KOPT-K1 (cell line): ENCODE data around the gene ZNF592.

Source experiments
- H3K27ac ChIP-seq: fragments of 200-600 bp; sonication (generic); 2 replicates; pipeline ENCODE4 v1.5.1; 2016; ENCODE audit warnings: antibody characterized with exemption, mild to moderate bottlenecking, low read depth, low read length; ENCODE audit not compliant: poor library complexity, severe bottlenecking
- H3K36me3 ChIP-seq: fragments of 200-600 bp; sonication (generic); 2 replicates; pipeline ENCODE4 v1.5.1; 2017; ENCODE audit warnings: antibody characterized with exemption, mild to moderate bottlenecking, low read length, moderate library complexity; ENCODE audit not compliant: insufficient read depth
- H3K9me3 ChIP-seq: fragments of 200-600 bp; sonication (generic); 2 replicates; pipeline ENCODE4 v1.5.1; 2017; ENCODE audit warnings: antibody characterized with exemption, low read length, mild to moderate bottlenecking; ENCODE audit not compliant: insufficient read depth, poor library complexity, severe bottlenecking

The ZNF592 gene

DNA sequence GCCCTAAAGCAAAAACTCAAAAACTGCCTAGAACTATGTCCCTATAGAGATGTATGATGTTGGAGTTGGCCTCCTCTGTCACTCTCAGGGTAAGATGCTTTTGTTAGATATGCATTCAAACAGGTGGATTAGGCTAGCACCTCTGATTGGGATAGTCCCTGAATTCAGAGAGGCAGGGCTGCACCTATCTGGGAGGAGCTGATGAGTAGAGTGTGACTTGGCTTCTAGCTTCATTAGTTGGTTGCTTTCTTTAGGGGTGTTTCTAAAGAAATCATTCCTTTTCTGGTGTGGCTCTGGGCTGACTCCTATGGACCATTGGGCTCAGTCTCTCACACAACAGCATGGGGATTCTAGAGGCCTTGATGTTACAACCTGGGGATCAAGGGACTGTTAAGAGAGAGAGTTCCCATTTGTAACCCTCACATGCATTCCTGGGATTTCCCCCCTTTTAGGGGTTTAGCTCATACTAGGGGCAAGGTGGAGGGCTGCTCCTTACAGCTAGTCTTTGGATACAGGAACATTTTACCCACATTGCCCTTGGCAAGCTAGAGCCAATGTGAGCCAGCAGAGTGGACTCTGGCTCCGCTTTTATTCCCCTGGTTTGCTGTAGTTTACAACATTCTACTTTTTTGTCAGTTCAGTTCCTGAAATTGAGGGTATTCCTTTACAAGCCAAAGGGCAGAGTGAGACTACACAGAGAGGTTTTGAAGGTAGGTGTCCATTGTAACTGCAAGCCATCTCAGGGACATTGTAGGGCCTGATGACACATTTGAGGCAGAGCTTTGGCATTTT lies 7.5 kb downstream of the ZNF592 start:
- Histone ChIP-seq H3K36me3 (peaks cover 6% of the 10 kb centered on the region; the same call in 1 of the 2 replicates), H3K27ac (no peak overlapping the region), H3K9me3 (no peaks in the 10 kb centered on the region)

DNA sequence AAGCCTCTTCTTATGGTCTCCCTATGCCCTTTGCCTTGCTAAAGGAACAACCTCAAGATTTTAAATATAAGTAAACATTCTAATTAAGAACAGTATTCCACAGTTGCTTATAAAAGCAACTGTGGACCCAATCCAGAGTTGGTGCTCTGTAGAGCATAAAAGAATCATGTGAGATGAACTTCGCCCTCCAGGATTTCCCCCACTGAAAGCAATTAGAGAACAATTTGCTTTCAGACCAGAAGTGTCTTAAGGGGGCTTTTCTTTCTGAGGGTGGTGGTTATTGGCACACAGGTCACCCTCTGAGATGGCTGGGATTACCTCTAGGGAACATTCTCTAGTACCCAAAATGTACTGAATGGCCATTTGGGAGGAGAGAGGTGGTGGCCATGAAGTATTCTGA lies 10.6 kb downstream of the ZNF592 start:
- Histone ChIP-seq H3K36me3 (peaks cover 2% of the 10 kb centered on the region; the same call in 1 of the 2 replicates), H3K27ac (no peak overlapping the region), H3K9me3 (no peaks in the 10 kb centered on the region)

DNA sequence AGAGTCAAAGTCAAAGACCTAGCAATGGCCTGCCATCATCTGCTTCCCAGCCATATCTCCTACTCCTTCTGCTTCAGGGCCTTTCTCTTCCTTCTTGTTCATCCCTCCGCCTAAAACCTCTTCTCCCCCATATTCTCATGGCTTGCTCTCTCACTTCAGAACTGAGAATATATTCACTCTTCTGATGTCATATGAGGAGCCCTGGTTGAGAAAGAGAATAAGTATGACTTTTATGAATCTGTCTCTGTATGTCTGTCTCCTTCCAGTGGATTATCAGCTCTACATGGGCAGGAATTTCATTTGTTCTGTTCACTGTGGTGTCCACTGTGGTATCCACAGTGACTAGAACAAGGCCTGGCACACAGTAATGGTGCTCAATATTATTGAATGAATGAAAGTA lies 11.8 kb downstream of the ZNF592 start:
- Histone ChIP-seq H3K9me3 (no peaks in the 10 kb centered on the region), H3K36me3 (peaks cover 10% of the 10 kb centered on the region), H3K27ac (no peak overlapping the region)

DNA sequence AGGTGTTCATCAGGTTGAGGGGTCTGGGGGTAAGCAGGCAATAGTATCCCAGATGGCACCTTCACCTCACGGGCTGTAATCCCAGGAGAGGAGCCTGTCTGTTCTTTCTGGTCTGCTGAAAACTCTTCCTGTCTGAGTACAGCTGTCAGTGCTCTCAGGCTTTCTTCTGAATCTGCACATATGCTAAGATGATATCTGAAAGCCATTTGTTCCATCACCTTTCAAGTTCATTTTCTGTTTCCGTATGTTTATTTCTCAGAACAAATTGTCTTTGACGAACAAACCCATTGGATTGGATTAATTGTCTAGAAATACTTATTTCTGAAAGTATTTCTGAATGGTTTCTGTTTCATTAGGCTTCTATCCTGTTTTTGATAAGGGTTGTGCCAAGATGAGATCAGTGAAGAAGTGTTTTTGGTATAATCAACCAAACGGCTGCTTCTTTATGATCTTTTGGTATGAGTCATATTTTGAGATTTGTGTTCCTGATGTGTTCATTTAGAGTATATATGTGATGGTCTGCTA lies 13.3 kb downstream of the ZNF592 start:
- Histone ChIP-seq H3K36me3 (peaks cover 20% of the 10 kb centered on the region), H3K9me3 (no peaks in the 10 kb centered on the region), H3K27ac (no peak overlapping the region)

DNA sequence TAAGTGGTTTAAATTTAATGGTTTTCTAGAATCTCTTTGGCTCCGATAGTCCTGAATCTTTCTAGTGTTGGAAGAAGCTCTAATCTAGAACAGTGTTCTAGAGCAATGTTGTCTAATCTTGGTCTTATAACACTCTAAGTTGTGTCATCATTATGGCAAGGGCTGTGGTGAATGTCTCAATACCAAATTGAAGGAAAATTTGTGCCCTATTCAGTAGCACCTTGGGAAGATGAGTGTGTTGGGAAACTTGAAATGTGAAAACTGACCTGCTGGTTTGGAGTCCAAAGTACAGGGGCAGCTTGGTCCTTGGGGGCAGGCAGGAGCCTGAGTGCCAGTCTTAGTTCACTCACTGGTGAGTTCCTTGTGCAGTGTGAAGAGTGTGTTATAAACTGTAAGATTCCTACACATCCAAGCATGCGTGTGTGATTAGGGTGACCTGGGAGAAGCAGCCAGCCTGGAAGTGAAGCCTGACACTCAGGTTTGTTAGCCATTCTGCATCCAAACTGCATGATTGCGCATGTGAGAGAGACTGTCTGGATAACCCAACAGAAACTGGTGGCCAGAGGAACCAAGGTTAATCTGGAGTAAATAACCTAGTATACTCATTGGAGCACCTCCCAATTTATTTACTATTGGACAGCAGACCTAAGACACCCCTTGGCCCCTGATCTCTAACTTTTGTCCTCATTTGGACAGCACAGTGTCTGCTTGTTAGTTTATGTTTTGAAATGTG lies 14.6 kb downstream of the ZNF592 start:
- no peak overlapping the region for H3K27ac ChIP-seq
- peaks cover 33% of the 10 kb centered on the region for H3K36me3 ChIP-seq
- H3K9me3 ChIP-seq = no peaks in the 10 kb centered on the region

DNA sequence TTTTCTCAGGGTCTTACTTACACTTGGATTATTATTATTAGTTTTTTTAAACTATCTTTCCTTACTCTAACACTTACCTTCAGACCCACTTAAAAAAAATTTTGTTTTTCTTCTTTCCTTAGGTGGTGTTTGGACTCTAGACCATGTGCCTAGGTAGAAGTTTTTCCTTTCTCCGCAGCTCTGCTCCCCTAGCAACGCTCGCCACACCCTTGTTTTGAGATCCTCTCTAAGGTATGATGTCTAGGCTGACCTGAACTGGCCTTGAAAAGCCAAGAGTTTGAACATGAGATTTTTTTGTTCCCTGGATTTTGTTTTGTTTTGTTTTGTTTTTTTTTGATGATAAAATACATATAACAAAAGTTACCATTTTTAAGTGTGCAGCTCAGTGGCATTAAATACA lies 16.2 kb downstream of the ZNF592 start:
- Histone ChIP-seq H3K27ac (no peak overlapping the region), H3K36me3 (peaks cover 49% of the 10 kb centered on the region)

DNA sequence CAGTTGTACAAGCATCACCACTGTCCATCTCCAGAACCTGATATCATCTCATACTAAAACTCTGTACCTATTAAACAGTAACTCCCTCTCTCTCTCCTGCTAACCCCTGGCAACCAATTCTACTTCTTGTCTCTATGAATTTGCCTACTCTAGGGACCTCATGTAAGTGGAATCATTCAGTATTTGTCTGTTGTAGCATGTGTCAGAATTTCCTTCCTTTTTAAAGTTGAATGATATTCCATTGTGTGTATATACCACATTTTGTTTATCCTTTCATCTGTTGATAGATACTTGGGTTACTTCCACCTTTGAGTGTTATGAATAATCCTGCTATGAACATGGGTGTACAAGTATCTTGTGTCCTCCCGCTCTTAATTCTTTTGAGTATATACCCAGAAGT lies 16.6 kb downstream of the ZNF592 start:
- Histone ChIP-seq H3K27ac (no peak overlapping the region), H3K36me3 (peaks cover 52% of the 10 kb centered on the region), H3K9me3 (no peaks in the 10 kb centered on the region)

More for the DNA sequence above, 16.2 kb downstream of the ZNF592 start:
- H3K9me3 ChIP-seq = no peaks in the 10 kb centered on the region

DNA sequence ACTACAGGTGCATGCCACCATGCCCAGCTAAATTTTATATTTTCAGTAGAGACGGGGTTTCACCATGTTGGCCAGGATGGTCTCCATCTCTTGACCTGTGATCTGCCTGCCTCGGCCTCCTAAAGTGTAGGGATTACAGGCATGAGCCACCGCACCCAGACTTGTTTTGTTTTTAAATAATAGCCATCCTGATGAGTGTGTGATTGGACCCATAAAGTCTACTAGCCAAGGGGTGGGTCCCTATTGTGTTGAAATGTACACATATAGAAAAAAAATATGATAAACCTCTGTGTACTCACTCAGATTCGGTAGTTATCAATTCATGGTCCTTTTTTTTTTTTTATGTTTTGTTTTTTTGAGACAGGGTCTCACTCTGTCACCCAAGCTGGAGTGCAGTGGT lies 17.3 kb downstream of the ZNF592 start:
- no peak overlapping the region for H3K27ac ChIP-seq
- no peaks in the 10 kb centered on the region for H3K9me3 ChIP-seq
- peaks cover 59% of the 10 kb centered on the region for H3K36me3 ChIP-seq

DNA sequence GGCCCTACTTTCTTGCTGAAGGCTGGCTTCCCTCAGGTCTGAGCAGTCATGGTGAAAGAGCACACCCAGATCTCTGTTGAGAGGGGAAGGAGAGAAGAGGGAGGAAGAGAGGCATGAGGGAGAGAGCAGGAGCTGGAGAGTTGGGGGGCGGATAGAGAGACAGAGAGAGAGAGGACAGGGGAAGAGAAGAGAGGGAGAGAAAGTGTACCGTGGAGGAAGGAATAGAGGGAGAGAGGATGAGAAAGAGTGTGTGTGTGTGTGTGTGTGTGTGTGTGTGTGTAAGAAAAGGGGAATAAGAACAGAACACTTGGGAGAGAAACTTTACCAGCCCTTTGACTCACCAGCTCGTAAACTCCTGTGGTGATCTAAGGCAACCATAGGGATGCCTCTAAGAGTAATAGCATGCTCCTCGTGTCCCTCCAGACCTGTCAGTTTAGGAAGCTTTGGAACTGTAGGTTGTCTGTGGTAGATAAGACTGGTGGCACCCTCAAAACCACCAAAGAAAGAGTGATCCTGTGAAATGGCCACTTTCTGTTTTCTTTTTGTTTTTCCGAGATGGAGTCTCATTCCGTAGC lies 18.2 kb downstream of the ZNF592 start:
- Histone ChIP-seq H3K27ac (no peak overlapping the region), H3K36me3 (peaks cover 67% of the 10 kb centered on the region), H3K9me3 (no peaks in the 10 kb centered on the region)

DNA sequence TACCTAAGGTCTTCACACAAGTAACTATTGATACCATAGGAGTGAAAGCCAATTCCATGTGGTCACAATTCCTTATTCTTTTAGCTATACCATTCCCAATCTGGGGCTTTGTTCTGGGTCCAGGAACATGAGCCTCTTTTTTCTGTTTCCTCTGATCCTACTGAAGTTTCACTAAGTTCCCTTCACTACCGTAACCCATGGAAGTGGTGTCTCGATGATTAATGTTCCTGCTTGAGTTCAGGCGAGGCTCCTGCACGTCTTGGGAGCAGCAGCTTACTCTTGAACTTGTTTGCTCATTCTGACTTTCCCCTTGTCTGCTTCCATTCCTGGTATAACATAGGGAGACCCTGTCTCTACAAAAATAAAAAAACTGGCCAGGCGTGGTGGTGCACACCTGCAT lies 23.6 kb downstream of the ZNF592 start:
- no peak overlapping the region for H3K27ac ChIP-seq
- no peaks in the 10 kb centered on the region for H3K9me3 ChIP-seq
- H3K36me3 ChIP-seq = peaks cover 62% of the 10 kb centered on the region

DNA sequence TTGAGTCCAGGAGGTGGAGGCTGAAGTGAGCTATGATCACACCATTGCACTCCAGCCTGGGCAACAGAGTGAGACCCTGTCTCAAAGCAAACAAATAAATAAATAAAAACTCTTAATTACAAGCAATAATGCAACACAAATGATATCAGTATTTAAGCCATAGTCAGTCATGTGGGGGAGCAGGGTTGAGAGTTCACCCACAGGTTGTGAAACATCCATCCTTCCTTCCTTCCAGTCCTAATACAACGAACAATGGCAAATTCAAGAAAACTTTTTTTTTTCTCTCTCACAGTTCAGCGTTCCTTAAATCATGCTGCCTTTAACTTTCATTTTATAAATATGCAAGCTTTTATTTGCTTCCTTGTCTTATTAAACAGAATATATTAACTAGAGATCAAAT lies 24.1 kb downstream of the ZNF592 start:
- no peaks in the 10 kb centered on the region for H3K9me3 ChIP-seq
- no peak overlapping the region for H3K27ac ChIP-seq
- H3K36me3 ChIP-seq = peaks cover 58% of the 10 kb centered on the region

DNA sequence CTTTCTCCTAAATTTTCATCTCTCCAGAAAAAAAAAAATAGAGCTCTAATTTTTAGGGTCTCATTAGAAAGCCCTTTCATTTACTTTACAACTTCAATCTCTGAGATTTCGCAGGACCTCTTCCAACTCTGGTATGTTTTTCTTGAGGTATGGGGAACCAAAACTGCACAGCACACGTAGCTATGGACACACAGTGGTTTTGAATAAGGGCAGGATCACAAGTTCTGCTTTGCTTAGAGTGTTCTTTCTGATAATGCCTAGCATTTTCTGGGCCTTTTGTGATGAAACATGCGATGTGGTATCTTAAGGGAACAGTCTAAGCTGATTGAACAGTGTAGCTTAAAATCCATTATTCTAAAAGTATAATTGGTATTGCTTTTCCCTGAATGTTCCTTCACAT lies 25.3 kb downstream of the ZNF592 start:
- no peak overlapping the region for H3K27ac ChIP-seq
- peaks cover 58% of the 10 kb centered on the region for H3K36me3 ChIP-seq
- H3K9me3 ChIP-seq = no peaks in the 10 kb centered on the region

DNA sequence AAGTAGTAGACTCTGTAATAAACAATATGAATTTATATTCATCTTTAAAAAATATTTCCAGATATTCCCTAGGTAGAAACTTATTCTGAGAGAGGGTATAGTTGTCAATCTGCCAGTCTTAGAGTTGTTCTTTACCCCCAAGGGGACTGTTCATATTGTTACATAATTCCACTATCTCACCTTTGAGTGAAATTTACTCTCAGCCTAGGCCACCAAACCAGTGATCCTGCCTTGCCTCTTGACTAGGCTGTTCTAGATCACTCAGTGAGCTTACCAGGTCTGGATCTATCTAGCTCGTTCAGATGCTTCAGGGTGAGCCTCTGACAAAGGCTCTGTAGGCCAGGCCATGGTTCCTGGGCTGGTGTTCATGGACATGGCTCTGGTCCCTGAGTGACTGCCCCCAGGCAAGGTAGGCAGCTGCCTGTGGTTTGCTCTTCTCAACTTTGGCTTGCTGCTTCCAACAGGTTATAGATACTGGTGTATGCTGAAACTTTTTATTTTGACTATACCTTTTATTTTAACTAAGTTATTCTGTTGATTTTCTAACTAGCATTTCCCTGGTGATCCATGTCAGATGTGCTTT lies 27.6 kb downstream of the ZNF592 start:
- peaks cover 45% of the 10 kb centered on the region for H3K36me3 ChIP-seq
- no peaks in the 10 kb centered on the region for H3K9me3 ChIP-seq
- no peak overlapping the region for H3K27ac ChIP-seq

DNA sequence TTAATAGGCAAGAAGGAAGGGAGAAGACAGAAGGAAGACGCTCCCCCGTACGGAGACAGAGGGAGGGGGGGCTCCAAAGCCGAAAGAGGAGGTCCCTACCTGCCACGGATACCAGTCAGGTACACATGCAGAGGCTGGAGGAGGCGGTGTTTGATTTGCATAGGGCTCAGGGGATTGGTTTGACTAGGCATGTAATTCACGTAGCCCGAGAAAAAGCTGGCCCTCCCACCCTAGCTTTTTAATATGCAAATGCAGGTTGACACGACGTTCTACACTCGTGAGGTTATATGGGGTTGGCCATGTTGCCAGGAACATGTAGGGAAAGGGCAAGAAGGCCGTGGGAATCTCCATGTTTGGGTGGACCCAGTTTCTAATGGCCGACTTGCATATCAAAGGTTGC lies 29.8 kb downstream of the ZNF592 start:
- no peaks in the 10 kb centered on the region for H3K9me3 ChIP-seq
- H3K36me3 ChIP-seq = peaks cover 51% of the 10 kb centered on the region
- H3K27ac ChIP-seq = no peak overlapping the region

DNA sequence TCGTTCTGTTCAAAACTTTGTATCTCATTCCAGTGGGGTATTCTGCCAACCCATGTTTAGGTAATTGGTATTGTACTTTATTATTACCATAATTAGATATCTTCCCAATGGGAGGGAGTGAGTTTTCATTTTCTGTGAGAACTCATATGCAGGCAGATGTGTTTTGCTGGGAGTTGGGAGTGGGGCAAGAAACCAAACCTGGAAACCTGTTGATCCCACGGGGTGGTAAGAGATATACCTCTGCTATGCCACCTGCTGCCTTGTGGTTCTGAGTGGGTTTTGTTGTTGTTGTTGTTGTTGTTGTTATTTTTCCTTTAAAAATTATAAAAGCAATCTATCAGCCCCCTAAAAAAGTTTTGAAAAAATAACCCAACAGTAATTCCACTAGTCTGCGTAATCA lies 32.1 kb downstream of the ZNF592 start:
- no peaks in the 10 kb centered on the region for H3K9me3 ChIP-seq
- H3K27ac ChIP-seq = no peak overlapping the region
- H3K36me3 ChIP-seq = peaks cover 56% of the 10 kb centered on the region
